Endothelial cell of umbilical vein (primary cell): ENCODE data around the gene IL10. TPM values are rescaled to one million over a fixed set of nuclear protein-coding genes. Genes with fewer than 3 reads are reported as not detected.

Source experiments
- BruUV-seq: library from RNA; stranded (reverse); fragments of 400-500 nt; replicated peaks from 2 replicates; lab custom pipeline; 2021; lab: Mats Ljungman, UMichigan
- CTCF ChIA-PET: fragments of 300-600, 350-600 bp; sonication (Branson Sonifier 250); formaldehyde crosslinking; loops from one replicate; lab custom pipeline; 2021; ENCODE audit warnings: antibody characterized with exemption, inconsistent platforms; lab: Charles Lee
- POLR2A ChIA-PET: fragments of 300-600, 350-600 bp; sonication (Branson Sonifier 250); formaldehyde crosslinking; loops from one replicate; lab custom pipeline; 2021; ENCODE audit warnings: antibody characterized with exemption, inconsistent platforms; lab: Charles Lee
- DNase-seq: peaks from one replicate; pipeline ENCODE4 v3.0.0-alpha.2; 2011; ENCODE audit warnings: low read depth, low spot score
- FAIRE-seq: peaks from 2 replicates; lab custom pipeline; 2011; peaks lifted over from hg19 to GRCh38; lab: Jason Lieb, UNC
- H2AFZ ChIP-seq: 2 replicates; pipeline ENCODE4 v1.6.0; 2012; ENCODE audit warnings: low read depth, low read length, control low read depth, inconsistent platforms
- H3K27ac ChIP-seq: 2 replicates; pipeline ENCODE4 v1.5.1; 2011; ENCODE audit warnings: low read depth, mild to moderate bottlenecking, control low read depth, low read length, moderate library complexity; ENCODE audit not compliant: insufficient read depth
- H3K27me3 ChIP-seq, 2 experiments: 2 replicates each; pipeline versions ENCODE4 v1.6.0 to v1.6.1; 2011; ENCODE audit warnings: low read length in 2 of 2, mixed read lengths in 1 of 2; ENCODE audit not compliant: control insufficient read depth in 2 of 2, insufficient read depth in 2 of 2
- H3K36me3 ChIP-seq, 2 experiments: 2 replicates in 1 of 2; 3 replicates in 1 of 2; pipeline ENCODE4 v1.5.1; 2011; ENCODE audit warnings: low read length in 2 of 2, mild to moderate bottlenecking in 1 of 2, moderate library complexity in 1 of 2; ENCODE audit not compliant: control insufficient read depth in 2 of 2, insufficient read depth in 2 of 2; ENCODE audit errors: extremely low read depth in 1 of 2
- H3K4me1 ChIP-seq: 3 replicates; pipeline ENCODE4 v1.5.1; 2011; ENCODE audit warnings: mild to moderate bottlenecking, low read length; ENCODE audit not compliant: control insufficient read depth, insufficient read depth; ENCODE audit errors: extremely low read depth
- H3K4me2 ChIP-seq: 2 replicates; pipeline ENCODE4 v1.6.1; 2011; ENCODE audit warnings: low read length, control low read depth, mixed read lengths; ENCODE audit not compliant: insufficient read depth
- H3K4me3 ChIP-seq, 3 experiments: fragments of 200-600 bp in 1 of 3; sonication (generic), shearing (Covaris generic) in 1 of 3; replicated peaks in 1 of 3; 2 replicates each; pipeline ENCODE4 v1.5.1; 2011 to 2016; ENCODE audit warnings: control low read depth in 3 of 3, low read length in 3 of 3, mild to moderate bottlenecking in 2 of 3, inconsistent platforms in 1 of 3, low read depth in 1 of 3, moderate library complexity in 1 of 3; ENCODE audit not compliant: insufficient read depth in 1 of 3
- H3K79me2 ChIP-seq: 2 replicates; pipeline ENCODE4 v1.6.0; 2012; ENCODE audit warnings: low read length, inconsistent platforms; ENCODE audit not compliant: control insufficient read depth, insufficient read depth
- H3K9ac ChIP-seq: replicated peaks from 2 replicates; pipeline ENCODE3; 2011; ENCODE audit warnings: low read length, control low read depth; ENCODE audit not compliant: insufficient read depth; ENCODE audit errors: extremely low read depth
- H3K9me1 ChIP-seq: replicated peaks from 3 replicates; pipeline ENCODE4 v1.6.0; 2011; ENCODE audit warnings: mild to moderate bottlenecking, low read length; ENCODE audit not compliant: control insufficient read depth, insufficient read depth; ENCODE audit errors: extremely low read depth
- H3K9me3 ChIP-seq: replicated peaks from 2 replicates; pipeline ENCODE4 v1.5.1; 2012; ENCODE audit warnings: low read length, inconsistent platforms; ENCODE audit not compliant: control insufficient read depth, insufficient read depth
- H4K20me1 ChIP-seq: replicated peaks from 2 replicates; pipeline ENCODE3; 2011; ENCODE audit warnings: mild to moderate bottlenecking, low read length; ENCODE audit not compliant: control insufficient read depth, insufficient read depth; ENCODE audit errors: extremely low read depth
- CTCF ChIP-seq, 2 donors: IDR thresholded peaks; 1 replicate in 1 of 2; 2 replicates in 1 of 2; pipeline ENCODE4 v1.5.1; 2011; ENCODE audit warnings: low read length in 2 of 2, mild to moderate bottlenecking in 2 of 2, moderate library complexity in 2 of 2, control low read depth in 1 of 2, inconsistent platforms in 1 of 2, low read depth in 1 of 2; ENCODE audit not compliant: insufficient read depth in 1 of 2; ENCODE audit errors: extremely low read depth in 1 of 2
- EZH2 ChIP-seq: IDR thresholded peaks from 2 replicates; pipeline ENCODE4 v1.6.1; 2012; ENCODE audit warnings: borderline replicate concordance, low read depth, mild to moderate bottlenecking, moderate library complexity, low read length, inconsistent platforms; ENCODE audit not compliant: severe bottlenecking
- FOS ChIP-seq: IDR thresholded peaks from 2 replicates; pipeline ENCODE4 v1.6.1; 2011; ENCODE audit warnings: mild to moderate bottlenecking, low read length, moderate library complexity, borderline replicate concordance; ENCODE audit not compliant: insufficient read depth
- GATA2 ChIP-seq: IDR thresholded peaks from 2 replicates; pipeline ENCODE4 v1.7.0; 2011; ENCODE audit warnings: low read depth, mild to moderate bottlenecking, moderate library complexity, mixed read lengths, low read length; ENCODE audit not compliant: insufficient read length, insufficient read depth
- JUN ChIP-seq: IDR thresholded peaks from 2 replicates; pipeline ENCODE4 v1.6.1; 2011; ENCODE audit warnings: borderline replicate concordance, low read depth; ENCODE audit not compliant: insufficient read length, insufficient read depth
- MYC ChIP-seq: IDR thresholded peaks from one replicate; pipeline ENCODE4 v1.6.1; 2011; ENCODE audit warnings: mild to moderate bottlenecking, low read depth, low read length
- POLR2A ChIP-seq: IDR thresholded peaks from 2 replicates; pipeline ENCODE4 v1.6.1; 2012; ENCODE audit warnings: low read depth, mild to moderate bottlenecking, control low read depth, low read length
- POLR2AphosphoS5 ChIP-seq: IDR thresholded peaks from 2 replicates; pipeline ENCODE4 v1.6.1; 2012; ENCODE audit warnings: low read depth, mild to moderate bottlenecking, control low read depth, low read length, moderate library complexity; ENCODE audit not compliant: insufficient read depth
- dilution Hi-C: fragments of 300-500 bp; cut with MboI; formaldehyde crosslinking; loops from one replicate; pipeline ENCODE4 v1.15.0; 2019; ENCODE audit warnings: low sequenced_read_pairs; ENCODE audit not compliant: extremely low pct_ligation_motif_present
- intact Hi-C: fragments of 100-400 bp; cut with micrococcal nuclease; formaldehyde crosslinking; loops from one replicate; pipeline ENCODE4 v1.10.0; 2022
- polyA plus RNA-seq, 4 experiments: library from polyadenylated mRNA; depleted of rRNA in 3 of 4; stranded (reverse) in 3 of 4; unstranded in 1 of 4; fragments of >200 nt; gene quantifications; 2 replicates each; pipeline versions ENCODE4 v1.2.1 to v1.2.3, GENCODE V29; 2011 to 2012; ENCODE audit warnings: missing spikeins in 1 of 4
- total RNA-seq: library from RNA; stranded (reverse); gene quantifications from 2 replicates; pipeline ENCODE4 v1.2.3, GENCODE V29; 2021
- TF ChIP-seq, protein P1 (sequence below): IDR thresholded peaks from 2 replicates; pipeline ENCODE4 v1.6.1; 2011; ENCODE audit not compliant: insufficient read depth, insufficient read length

IL10 gene
- total and polyA plus RNA-seq, 2 donors (not counting 3 experiments of a cell fraction or from before 2014, with no cell fraction given), result not detected

DNA sequence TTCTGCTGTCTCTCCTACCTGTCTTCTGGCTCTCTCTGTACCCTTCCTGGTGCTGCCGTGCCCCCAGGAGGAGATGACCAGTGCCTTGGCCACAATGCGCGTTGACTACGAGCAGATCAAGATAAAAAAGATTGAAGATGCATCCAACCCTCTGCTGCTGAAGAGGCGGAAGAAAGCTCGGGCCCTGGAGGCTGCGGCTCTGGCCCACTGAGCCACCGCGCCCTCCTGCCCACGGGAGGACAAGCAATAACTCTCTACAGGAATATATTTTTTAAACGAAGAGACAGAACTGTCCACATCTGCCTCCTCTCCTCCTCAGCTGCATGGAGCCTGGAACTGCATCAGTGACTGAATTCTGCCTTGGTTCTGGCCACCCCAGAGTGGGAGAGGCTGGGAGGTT, 39.8 kb downstream of the IL10 start:
- Histone ChIP-seq H3K36me3 (peaks cover 2 to 34% of the 10 kb centered on the region in 2 experiments), H4K20me1 (peaks cover 3% of the 10 kb centered on the region), H3K4me3 (no peak overlapping the region), H3K79me2 (no peaks in the 10 kb centered on the region), H3K9me3 (no peaks in the 10 kb centered on the region), H2AFZ (no peak overlapping the region), H3K4me2 (no peak overlapping the region), H3K9me1 (no peaks in the 10 kb centered on the region), H3K9ac (no peak overlapping the region), H3K27me3 (no peaks in the 10 kb centered on the region), H3K27ac (no peak overlapping the region), H3K4me1 (peaks cover 13% of the 10 kb centered on the region)
- TF ChIP-seq EZH2 (no peak), POLR2A (no peak), MYC (no peak), CTCF (IDR thresholded peaks at IDR 0.05; ENCODE audit: extremely low read depth in 1 of 2, insufficient read depth in 1 of 2, low read depth in 1 of 2, low read length in 2 of 2) (no peak), POLR2AphosphoS5 (no peak), FOS (no peak), GATA2 (no peak), JUN (no peak)
- TF ChIP-seq, protein P1, sequence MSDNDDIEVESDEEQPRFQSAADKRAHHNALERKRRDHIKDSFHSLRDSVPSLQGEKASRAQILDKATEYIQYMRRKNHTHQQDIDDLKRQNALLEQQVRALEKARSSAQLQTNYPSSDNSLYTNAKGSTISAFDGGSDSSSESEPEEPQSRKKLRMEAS, result no peak
- ChIA-PET CTCF (interaction anchor here (0.7 kb wide), 1 partner anchor 11 kb away, joined by 3 read pairs; no protein-coding TSS in a partner anchor), POLR2A (no interaction called here)
- FAIRE-seq (no peak), DNase-seq (no peak)
- no TSS peak for BruUV-seq
- dilution Hi-C loops, result no loop called here
- intact Hi-C loops, result loop anchor here (5.0 kb wide), 1 partner anchor 765 kb away; the partner anchor contains the start of gene CR1
